GM12864 (cell line): Measurements from ENCODE around the gene FRG1.
"Not testable (repeated sequence)": the region's sequence is repeated elsewhere in the genome, so short reads cannot be mapped to it uniquely, and the experiment has no call there.

ENCODE experiments used
- DNase-seq: peaks from one replicate; pipeline ENCODE4 v3.0.0-alpha.2; 2011; ENCODE audit warnings: low read depth
- H3K4me3 ChIP-seq: 2 replicates; pipeline ENCODE4 v1.5.1; 2011; ENCODE audit warnings: mild to moderate bottlenecking, low read depth, low read length, control low read depth
- CTCF ChIP-seq: IDR thresholded peaks from 2 replicates; pipeline ENCODE4 v1.5.1; 2011; ENCODE audit warnings: low read depth, mild to moderate bottlenecking, moderate library complexity, low read length, control low read depth, inconsistent platforms; ENCODE audit errors: missing control alignments

Gene FRG1

GRCh38 chr4:189941005-189941450 is 356 bp downstream of the FRG1 start:
- no peak for TF ChIP-seq CTCF
- DNase-seq, result no peak
- H3K4me3 ChIP-seq, result peak overlapping the region; percentile 71

GRCh38 chr4:189942412-189942811 is 1.7 kb downstream of the FRG1 start:
- H3K4me3 ChIP-seq, DNase-seq: not testable (repeated sequence)

- not testable (repeated sequence) for H3K4me3 ChIP-seq, DNase-seq
These were observed 3.4 kb downstream of the FRG1 start for GRCh38 chr4:189944077-189944476.

- H3K4me3 ChIP-seq, DNase-seq: not testable (repeated sequence)
These were observed 6.2 kb downstream of the FRG1 start for GRCh38 chr4:189946906-189947305.

GRCh38 chr4:189948486-189948885 is 7.8 kb downstream of the FRG1 start:
- not testable (repeated sequence) for DNase-seq, H3K4me3 ChIP-seq

GRCh38 chr4:189969291-189969690 is 28.6 kb downstream of the FRG1 start:
- not testable (repeated sequence) for DNase-seq, H3K4me3 ChIP-seq

GRCh38 chr4:189973646-189974045 is 33.0 kb downstream of the FRG1 start:
- TF ChIP-seq CTCF, result no peak
- H3K4me3 ChIP-seq, result no peak overlapping the region
- no peak for DNase-seq

GRCh38 chr4:189974056-189974455 is 33.4 kb downstream of the FRG1 start:
- no peak for DNase-seq
- H3K4me3 ChIP-seq, result no peak overlapping the region
- peak; percentile 29 for TF ChIP-seq CTCF

- H3K4me3 ChIP-seq, result no peak overlapping the region
- DNase-seq, result no peak
- no peak for TF ChIP-seq CTCF
These were observed 38.8 kb downstream of the FRG1 start for GRCh38 chr4:189979196-189980047.

- TF ChIP-seq CTCF, result peak; percentile 19
- H3K4me3 ChIP-seq, DNase-seq: not testable (repeated sequence)
These were observed 39.6 kb downstream of the FRG1 start for GRCh38 chr4:189980292-189980691.
